HG03439 (cell line): ENCODE results near the gene CHID1.

Source experiments
- ATAC-seq: cut with Tn5 transposase; IDR thresholded peaks from one replicate; pipeline ENCODE4 v1.9.1; 2021; ENCODE audit warnings: mild to moderate bottlenecking, moderate library complexity; ENCODE audit not compliant: unreplicated experiment

The CHID1 gene

GRCh38 chr11:839280-839623 lies 71.4 kb downstream of the CHID1 start:
- ATAC-seq: no peak

- ATAC-seq: no peak
Observed at GRCh38 chr11:838441-839279, 72.0 kb downstream of the CHID1 start.

GRCh38 chr11:837990-838307 lies 72.7 kb downstream of the CHID1 start:
- ATAC-seq: no peak

- ATAC-seq: no peak
Observed at GRCh38 chr11:837189-837989, 73.2 kb downstream of the CHID1 start.

- no peak for ATAC-seq
Observed at GRCh38 chr11:836700-837099, 73.9 kb downstream of the CHID1 start.

- no peak for ATAC-seq
Observed at GRCh38 chr11:836274-836673, 74.3 kb downstream of the CHID1 start.

GRCh38 chr11:834371-835316 lies 76.0 kb downstream of the CHID1 start:
- ATAC-seq: no peak

GRCh38 chr11:833849-834311 lies 76.7 kb downstream of the CHID1 start:
- no peak for ATAC-seq

- ATAC-seq: peak; percentile 6
Observed at GRCh38 chr11:833114-833791, 77.4 kb downstream of the CHID1 start.

GRCh38 chr11:832529-833113 lies 78.0 kb downstream of the CHID1 start, which contains the start of gene CD151:
TSS of gene CD151 (plus strand) at chr11:832952. CDS start at chr11:836070, 3,118 bp downstream.
- peak; percentile 42 for ATAC-seq

GRCh38 chr11:831961-832528 lies 78.6 kb downstream of the CHID1 start:
- no peak for ATAC-seq

- no peak for ATAC-seq
Observed at GRCh38 chr11:831118-831864, 79.3 kb downstream of the CHID1 start.

- ATAC-seq: peak; percentile 28
Observed at GRCh38 chr11:830295-831117, 80.1 kb downstream of the CHID1 start.

GRCh38 chr11:829847-830294 lies 80.7 kb downstream of the CHID1 start:
- ATAC-seq: no peak

- ATAC-seq: no peak
Observed at GRCh38 chr11:829176-829846, 81.3 kb downstream of the CHID1 start.

- no peak for ATAC-seq
Observed at GRCh38 chr11:828506-829175, 82.0 kb downstream of the CHID1 start.

- no peak for ATAC-seq
Observed at GRCh38 chr11:827897-828192, 82.8 kb downstream of the CHID1 start, which contains the start of gene CRACR2B. TSS of gene CRACR2B (plus strand) at chr11:827919. CDS start at chr11:828608, 689 bp downstream.
